Ishikawa (cell line): ENCODE measurements around the gene ATXN10.

ENCODE experiments used
- EGR1 ChIP-seq: IDR thresholded peaks from 2 replicates; pipeline ENCODE4 v1.6.1; 2012
- RAD21 ChIP-seq: IDR thresholded peaks from 2 replicates; pipeline ENCODE4 v1.6.1; 2012; ENCODE audit warnings: low read depth

DNA sequence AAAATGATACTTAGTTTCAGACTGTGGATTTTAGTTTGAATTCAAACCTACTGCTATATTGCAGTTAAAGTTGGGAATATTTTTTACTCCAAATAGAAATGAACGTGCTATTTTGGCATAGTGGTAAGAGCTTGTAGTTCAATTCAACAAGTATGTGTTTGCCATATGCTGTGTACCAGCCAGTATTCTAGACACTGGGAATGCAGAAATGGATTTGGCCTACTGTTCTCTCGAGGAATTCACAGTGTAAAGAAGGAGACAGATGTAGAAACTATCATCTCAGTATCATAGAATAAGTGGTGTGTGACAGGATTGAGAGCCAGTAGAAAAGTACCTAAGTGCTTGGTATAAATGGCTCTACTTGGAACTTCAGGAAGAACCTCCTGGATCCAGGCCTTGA lies 80.4 kb downstream of the ATXN10 start:
- TF ChIP-seq EGR1 = no peak
- TF ChIP-seq RAD21 = no peak
